ENCODE data around the gene NUTM1. TPM values are rescaled to one million over a fixed set of nuclear protein-coding genes. Genes with fewer than 3 reads are reported as not detected.

Gene NUTM1
- total and polyA plus RNA-seq, 2 of the 13 experiments (the other 11 are each of a cell fraction or from before 2014, with no cell fraction given), result not detected

GRCh38 chr15:34337557-34338306 lies 5.4 kb upstream of the NUTM1 start, which contains the start of gene SLC12A6 (continued):
- TF ChIP-seq ZNF143 (CRISPR knock-in tag; IDR thresholded peaks at IDR 0.05), result peak; percentile 90
- TF ChIP-seq ZNF225 (CRISPR knock-in tag; IDR thresholded peaks at IDR 0.05), result 0 out of 2 replicates have a peak, but pooled peaks have one; percentile 40
- TF ChIP-seq RBFOX2 (IDR thresholded peaks at IDR 0.05; ENCODE audit: low read depth, low read length), result peak; percentile 92
- 0 out of 2 replicates have a peak, but pooled peaks have one; percentile 19 for TF ChIP-seq NFKB2 (CRISPR knock-in tag; IDR thresholded peaks at IDR 0.05; ENCODE audit: borderline replicate concordance)
- TF ChIP-seq ZSCAN20 (CRISPR knock-in tag; IDR thresholded peaks at IDR 0.05; ENCODE audit: borderline replicate concordance), result peak; percentile 88; the same call in 1 of the 2 replicates
- peak; percentile 27; the same call in 1 of the 2 replicates for TF ChIP-seq CTCF (CRISPR knock-in tag; IDR thresholded peaks at IDR 0.05)
- TF ChIP-seq FOXK1 (CRISPR knock-in tag; IDR thresholded peaks at IDR 0.05; ENCODE audit: borderline replicate concordance, low read depth), result peak; percentile 64
- TF ChIP-seq MTERF4 (CRISPR knock-in tag; IDR thresholded peaks at IDR 0.05), result 0 out of 2 replicates have a peak, but pooled peaks have one; percentile 55
- peak; percentile 95 for TF ChIP-seq YEATS4 (CRISPR knock-in tag; IDR thresholded peaks at IDR 0.05; ENCODE audit: borderline replicate concordance)
- TF ChIP-seq ZNF784 (CRISPR knock-in tag; IDR thresholded peaks at IDR 0.05; ENCODE audit: borderline replicate concordance), result no peak
- 0 out of 2 replicates have a peak, but pooled peaks have one; percentile 5 for TF ChIP-seq EED (CRISPR knock-in tag; IDR thresholded peaks at IDR 0.05)
- TF ChIP-seq ZBTB7A (CRISPR knock-in tag; IDR thresholded peaks at IDR 0.05), result peak; percentile 65; the same call in 1 of the 2 replicates
- TF ChIP-seq POGK (CRISPR knock-in tag; conservative IDR thresholded peaks at IDR 0.05), result peak; percentile 24; the same call in 1 of the 2 replicates
- 0 out of 2 replicates have a peak, but pooled peaks have one; percentile 3 for TF ChIP-seq STAG1 (CRISPR knock-in tag; IDR thresholded peaks at IDR 0.05)
- 0 out of 2 replicates have a peak, but pooled peaks have one; percentile 46 for TF ChIP-seq ZNF619 (CRISPR knock-in tag; IDR thresholded peaks at IDR 0.05)
- TF ChIP-seq HNRNPK (IDR thresholded peaks at IDR 0.05; ENCODE audit: low read depth, low read length, poor library complexity, severe bottlenecking), result peak; percentile 92
- TF ChIP-seq RERE (CRISPR knock-in tag; IDR thresholded peaks at IDR 0.05; ENCODE audit: low read depth), result no peak
